SK-N-SH treated with all-trans-retinoic acid at 6 μM for 48 hours (cell line): ENCODE data around the gene MEIS2.

Source experiments
- ATAC-seq: fragments of 200-7000 bp; cut with Tn5 transposase; 3 replicates; pipeline ENCODE4 v1.9.1; 2020; ENCODE audit warnings: mild to moderate bottlenecking, moderate library complexity
- ARNTL ChIP-seq: fragments of 450-650 bp; formaldehyde crosslinking; IDR thresholded peaks from 2 replicates; pipeline ENCODE4 v1.5.0; 2020; ENCODE audit warnings: low read depth, mild to moderate bottlenecking, moderate library complexity, borderline replicate concordance
- BACH2 ChIP-seq: fragments of 250-450 bp; sonication (Bioruptor Pico); IDR thresholded peaks from 2 replicates; pipeline ENCODE4 v1.9.0; 2021; ENCODE audit warnings: mild to moderate bottlenecking, borderline replicate concordance
- CSDC2 ChIP-seq: fragments of 250-450 bp; sonication (Bioruptor Pico); IDR thresholded peaks from 2 replicates; pipeline ENCODE4 v1.5.0; 2020; ENCODE audit warnings: mild to moderate bottlenecking, moderate library complexity
- ESRRG ChIP-seq: fragments of 250-450 bp; sonication (Bioruptor Pico); IDR thresholded peaks from 2 replicates; pipeline ENCODE4 v1.6.1; 2021; ENCODE audit warnings: mild to moderate bottlenecking
- GLIS3 ChIP-seq: fragments of 250-450 bp; sonication (Bioruptor Pico); IDR thresholded peaks from 2 replicates; pipeline ENCODE4 v1.5.0; 2020; ENCODE audit warnings: mild to moderate bottlenecking, moderate library complexity
- ISL1 ChIP-seq: fragments of 250-450 bp; sonication (Bioruptor Pico); IDR thresholded peaks from 2 replicates; pipeline ENCODE4 v2.1.2; 2022; ENCODE audit warnings: mild to moderate bottlenecking, moderate library complexity
- PPARA ChIP-seq: fragments of 250-450 bp; sonication (Bioruptor Pico); IDR thresholded peaks from 2 replicates; pipeline ENCODE4 v1.5.0; 2020; ENCODE audit warnings: mild to moderate bottlenecking, borderline replicate concordance
- RARB ChIP-seq: fragments of 250-450 bp; sonication (Bioruptor Pico); IDR thresholded peaks from 2 replicates; pipeline ENCODE4 v1.8.0; 2021; ENCODE audit warnings: mild to moderate bottlenecking, moderate library complexity
- SNAI2 ChIP-seq: fragments of 250-450 bp; sonication (Bioruptor Pico); IDR thresholded peaks from 2 replicates; pipeline ENCODE4 v1.5.0; 2020; ENCODE audit warnings: mild to moderate bottlenecking, moderate library complexity
- TOX ChIP-seq: fragments of 250-450 bp; sonication (Bioruptor Pico); IDR thresholded peaks from 2 replicates; pipeline ENCODE4 v1.8.0; 2021; ENCODE audit warnings: mild to moderate bottlenecking, moderate library complexity, borderline replicate concordance
- ZC3H10 ChIP-seq: fragments of 250-450 bp; sonication (Bioruptor Pico); IDR thresholded peaks from 2 replicates; pipeline ENCODE4 v1.5.1; 2021; ENCODE audit warnings: mild to moderate bottlenecking, moderate library complexity
- ZFP3 ChIP-seq: fragments of 250-450 bp; sonication (Bioruptor Pico); IDR thresholded peaks from 2 replicates; pipeline ENCODE4 v1.5.0; 2020; ENCODE audit warnings: mild to moderate bottlenecking, moderate library complexity
- ZFP30 ChIP-seq: fragments of 450-650 bp; formaldehyde crosslinking; IDR thresholded peaks from 2 replicates; pipeline ENCODE4 v1.5.0; 2022; ENCODE audit warnings: mild to moderate bottlenecking, moderate library complexity
- ZNF565 ChIP-seq: fragments of 450-650 bp; formaldehyde crosslinking; conservative IDR thresholded peaks from 2 replicates; pipeline ENCODE4 v1.5.0; 2020; ENCODE audit warnings: low read depth, mild to moderate bottlenecking, moderate library complexity
- ZNF70 ChIP-seq: fragments of 450-650 bp; formaldehyde crosslinking; IDR thresholded peaks from 2 replicates; pipeline ENCODE4 v1.5.0; 2020; ENCODE audit warnings: mild to moderate bottlenecking, moderate library complexity
- TF ChIP-seq, protein P1 (sequence below): fragments of 250-450 bp; sonication (Bioruptor Pico); IDR thresholded peaks from 2 replicates; pipeline ENCODE4 v1.5.1; 2021; ENCODE audit warnings: mild to moderate bottlenecking, moderate library complexity
- TF ChIP-seq, protein P2 (sequence below): fragments of 250-450 bp; sonication (Bioruptor Pico); IDR thresholded peaks from 2 replicates; pipeline ENCODE4 v1.5.1; 2020; ENCODE audit warnings: low read depth, mild to moderate bottlenecking, moderate library complexity
- TF ChIP-seq, protein P3 (sequence below): fragments of 250-450 bp; sonication (Bioruptor Pico); IDR thresholded peaks from 2 replicates; pipeline ENCODE4 v1.8.0; 2020; ENCODE audit warnings: mild to moderate bottlenecking, moderate library complexity, borderline replicate concordance
- TF ChIP-seq, protein P4 (sequence below): fragments of 250-450 bp; sonication (Bioruptor Pico); IDR thresholded peaks from 2 replicates; pipeline ENCODE4 v1.5.0; 2020; ENCODE audit warnings: mild to moderate bottlenecking, moderate library complexity
- TF ChIP-seq, protein P5 (sequence below): fragments of 250-450 bp; sonication (Bioruptor Pico); IDR thresholded peaks from 2 replicates; pipeline ENCODE4 v1.8.0; 2021; ENCODE audit warnings: low read depth, mild to moderate bottlenecking, moderate library complexity, borderline replicate concordance

Gene MEIS2

DNA sequence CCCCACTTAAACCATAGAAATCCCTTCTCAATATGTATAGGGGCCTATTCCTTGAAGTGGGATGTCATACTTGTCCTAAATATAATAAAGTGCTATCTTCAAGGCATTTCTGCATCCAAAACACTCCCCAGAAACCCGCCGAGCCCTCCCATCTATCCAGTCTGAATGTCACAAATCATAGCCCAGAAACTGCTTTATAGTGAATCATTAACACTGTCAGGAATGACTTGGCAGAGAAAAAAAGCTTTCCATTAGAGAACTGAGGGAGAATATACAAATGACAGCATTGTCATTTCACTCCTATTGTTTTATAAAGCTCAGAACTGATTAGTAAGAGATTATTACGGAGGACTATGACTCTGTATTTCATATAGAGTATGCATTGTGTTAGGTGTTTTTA, 48.4 kb upstream of the MEIS2 start (continued):
- TF ChIP-seq, protein P1, sequence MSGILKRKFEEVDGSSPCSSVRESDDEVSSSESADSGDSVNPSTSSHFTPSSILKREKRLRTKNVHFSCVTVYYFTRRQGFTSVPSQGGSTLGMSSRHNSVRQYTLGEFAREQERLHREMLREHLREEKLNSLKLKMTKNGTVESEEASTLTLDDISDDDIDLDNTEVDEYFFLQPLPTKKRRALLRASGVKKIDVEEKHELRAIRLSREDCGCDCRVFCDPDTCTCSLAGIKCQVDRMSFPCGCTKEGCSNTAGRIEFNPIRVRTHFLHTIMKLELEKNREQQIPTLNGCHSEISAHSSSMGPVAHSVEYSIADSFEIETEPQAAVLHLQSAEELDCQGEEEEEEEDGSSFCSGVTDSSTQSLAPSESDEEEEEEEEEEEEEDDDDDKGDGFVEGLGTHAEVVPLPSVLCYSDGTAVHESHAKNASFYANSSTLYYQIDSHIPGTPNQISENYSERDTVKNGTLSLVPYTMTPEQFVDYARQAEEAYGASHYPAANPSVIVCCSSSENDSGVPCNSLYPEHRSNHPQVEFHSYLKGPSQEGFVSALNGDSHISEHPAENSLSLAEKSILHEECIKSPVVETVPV (CRISPR knock-in tag), result no peak
- TF ChIP-seq SNAI2 (CRISPR knock-in tag) (no peak), ZFP30 (CRISPR knock-in tag) (no peak)
- TF ChIP-seq, all 23 proteins: peak for 0

DNA sequence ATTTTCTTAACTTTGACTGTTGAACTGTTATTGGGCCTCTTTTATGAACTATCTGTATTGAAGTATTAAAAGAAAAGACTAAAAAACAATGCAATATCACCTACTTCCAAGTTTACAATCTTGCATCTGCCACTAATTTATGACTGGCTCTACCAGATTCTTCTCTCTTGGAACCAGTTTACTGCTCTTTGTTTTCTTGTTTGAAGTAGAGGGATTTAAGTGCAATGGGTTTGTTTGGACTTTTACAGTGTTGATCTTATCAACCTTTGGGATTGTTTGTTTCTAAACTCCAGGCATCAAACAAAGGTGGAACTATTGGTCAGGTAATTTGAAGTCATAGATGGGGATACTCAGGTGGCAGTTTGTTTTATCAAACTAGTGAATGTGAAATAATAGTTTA, 43.0 kb upstream of the MEIS2 start:
- TF ChIP-seq ISL1 (CRISPR knock-in tag) (no peak), BACH2 (CRISPR knock-in tag) (no peak), CSDC2 (CRISPR knock-in tag) (no peak)
- TF ChIP-seq, protein P2, sequence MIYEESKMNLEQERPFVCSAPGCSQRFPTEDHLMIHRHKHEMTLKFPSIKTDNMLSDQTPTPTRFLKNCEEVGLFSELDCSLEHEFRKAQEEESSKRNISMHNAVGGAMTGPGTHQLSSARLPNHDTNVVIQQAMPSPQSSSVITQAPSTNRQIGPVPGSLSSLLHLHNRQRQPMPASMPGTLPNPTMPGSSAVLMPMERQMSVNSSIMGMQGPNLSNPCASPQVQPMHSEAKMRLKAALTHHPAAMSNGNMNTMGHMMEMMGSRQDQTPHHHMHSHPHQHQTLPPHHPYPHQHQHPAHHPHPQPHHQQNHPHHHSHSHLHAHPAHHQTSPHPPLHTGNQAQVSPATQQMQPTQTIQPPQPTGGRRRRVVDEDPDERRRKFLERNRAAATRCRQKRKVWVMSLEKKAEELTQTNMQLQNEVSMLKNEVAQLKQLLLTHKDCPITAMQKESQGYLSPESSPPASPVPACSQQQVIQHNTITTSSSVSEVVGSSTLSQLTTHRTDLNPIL (CRISPR knock-in tag), result no peak
- TF ChIP-seq, all 23 proteins: peak for 0
- ATAC-seq, result no peak

DNA sequence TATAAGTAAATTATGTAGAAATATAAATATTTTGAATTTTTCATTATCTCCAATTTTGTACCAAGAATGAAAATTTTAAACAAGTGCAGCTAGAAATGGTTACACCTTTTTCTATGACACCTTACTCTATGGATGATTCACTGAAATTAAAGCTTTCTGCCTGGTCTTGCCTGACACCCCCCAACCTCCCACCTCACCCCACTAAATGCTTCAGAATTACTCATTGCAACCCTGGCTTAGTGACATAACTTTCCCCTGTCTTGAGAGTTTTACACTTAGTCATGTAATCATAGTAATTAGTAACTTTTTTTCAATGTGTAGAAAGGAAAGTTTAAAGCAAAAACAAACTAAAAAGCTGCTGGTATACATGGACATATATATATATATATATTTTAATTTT, 42.0 kb upstream of the MEIS2 start:
- no peak for ATAC-seq

More for the DNA sequence above, 42.0 kb upstream of the MEIS2 start:
- no peak for TF ChIP-seq CSDC2 (CRISPR knock-in tag)
- no peak for TF ChIP-seq ZFP3 (CRISPR knock-in tag)
- TF ChIP-seq, protein P3, sequence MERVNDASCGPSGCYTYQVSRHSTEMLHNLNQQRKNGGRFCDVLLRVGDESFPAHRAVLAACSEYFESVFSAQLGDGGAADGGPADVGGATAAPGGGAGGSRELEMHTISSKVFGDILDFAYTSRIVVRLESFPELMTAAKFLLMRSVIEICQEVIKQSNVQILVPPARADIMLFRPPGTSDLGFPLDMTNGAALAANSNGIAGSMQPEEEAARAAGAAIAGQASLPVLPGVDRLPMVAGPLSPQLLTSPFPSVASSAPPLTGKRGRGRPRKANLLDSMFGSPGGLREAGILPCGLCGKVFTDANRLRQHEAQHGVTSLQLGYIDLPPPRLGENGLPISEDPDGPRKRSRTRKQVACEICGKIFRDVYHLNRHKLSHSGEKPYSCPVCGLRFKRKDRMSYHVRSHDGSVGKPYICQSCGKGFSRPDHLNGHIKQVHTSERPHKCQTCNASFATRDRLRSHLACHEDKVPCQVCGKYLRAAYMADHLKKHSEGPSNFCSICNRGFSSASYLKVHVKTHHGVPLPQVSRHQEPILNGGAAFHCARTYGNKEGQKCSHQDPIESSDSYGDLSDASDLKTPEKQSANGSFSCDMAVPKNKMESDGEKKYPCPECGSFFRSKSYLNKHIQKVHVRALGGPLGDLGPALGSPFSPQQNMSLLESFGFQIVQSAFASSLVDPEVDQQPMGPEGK (CRISPR knock-in tag), result no peak
- no peak for TF ChIP-seq TOX (CRISPR knock-in tag)
- no peak for TF ChIP-seq ZFP30 (CRISPR knock-in tag)
- TF ChIP-seq ESRRG (CRISPR knock-in tag), result no peak
- TF ChIP-seq, protein P4, sequence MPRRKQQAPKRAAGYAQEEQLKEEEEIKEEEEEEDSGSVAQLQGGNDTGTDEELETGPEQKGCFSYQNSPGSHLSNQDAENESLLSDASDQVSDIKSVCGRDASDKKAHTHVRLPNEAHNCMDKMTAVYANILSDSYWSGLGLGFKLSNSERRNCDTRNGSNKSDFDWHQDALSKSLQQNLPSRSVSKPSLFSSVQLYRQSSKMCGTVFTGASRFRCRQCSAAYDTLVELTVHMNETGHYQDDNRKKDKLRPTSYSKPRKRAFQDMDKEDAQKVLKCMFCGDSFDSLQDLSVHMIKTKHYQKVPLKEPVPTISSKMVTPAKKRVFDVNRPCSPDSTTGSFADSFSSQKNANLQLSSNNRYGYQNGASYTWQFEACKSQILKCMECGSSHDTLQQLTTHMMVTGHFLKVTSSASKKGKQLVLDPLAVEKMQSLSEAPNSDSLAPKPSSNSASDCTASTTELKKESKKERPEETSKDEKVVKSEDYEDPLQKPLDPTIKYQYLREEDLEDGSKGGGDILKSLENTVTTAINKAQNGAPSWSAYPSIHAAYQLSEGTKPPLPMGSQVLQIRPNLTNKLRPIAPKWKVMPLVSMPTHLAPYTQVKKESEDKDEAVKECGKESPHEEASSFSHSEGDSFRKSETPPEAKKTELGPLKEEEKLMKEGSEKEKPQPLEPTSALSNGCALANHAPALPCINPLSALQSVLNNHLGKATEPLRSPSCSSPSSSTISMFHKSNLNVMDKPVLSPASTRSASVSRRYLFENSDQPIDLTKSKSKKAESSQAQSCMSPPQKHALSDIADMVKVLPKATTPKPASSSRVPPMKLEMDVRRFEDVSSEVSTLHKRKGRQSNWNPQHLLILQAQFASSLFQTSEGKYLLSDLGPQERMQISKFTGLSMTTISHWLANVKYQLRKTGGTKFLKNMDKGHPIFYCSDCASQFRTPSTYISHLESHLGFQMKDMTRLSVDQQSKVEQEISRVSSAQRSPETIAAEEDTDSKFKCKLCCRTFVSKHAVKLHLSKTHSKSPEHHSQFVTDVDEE, result no peak
- no peak for TF ChIP-seq ZC3H10 (CRISPR knock-in tag)
- TF ChIP-seq GLIS3 (CRISPR knock-in tag), result no peak
- no peak for TF ChIP-seq PPARA (CRISPR knock-in tag)
- no peak for TF ChIP-seq ZNF565 (CRISPR knock-in tag)
- no peak for TF ChIP-seq ISL1 (CRISPR knock-in tag)
- no peak for TF ChIP-seq ZNF70 (CRISPR knock-in tag)
- no peak for TF ChIP-seq ARNTL
- TF ChIP-seq, protein P5, sequence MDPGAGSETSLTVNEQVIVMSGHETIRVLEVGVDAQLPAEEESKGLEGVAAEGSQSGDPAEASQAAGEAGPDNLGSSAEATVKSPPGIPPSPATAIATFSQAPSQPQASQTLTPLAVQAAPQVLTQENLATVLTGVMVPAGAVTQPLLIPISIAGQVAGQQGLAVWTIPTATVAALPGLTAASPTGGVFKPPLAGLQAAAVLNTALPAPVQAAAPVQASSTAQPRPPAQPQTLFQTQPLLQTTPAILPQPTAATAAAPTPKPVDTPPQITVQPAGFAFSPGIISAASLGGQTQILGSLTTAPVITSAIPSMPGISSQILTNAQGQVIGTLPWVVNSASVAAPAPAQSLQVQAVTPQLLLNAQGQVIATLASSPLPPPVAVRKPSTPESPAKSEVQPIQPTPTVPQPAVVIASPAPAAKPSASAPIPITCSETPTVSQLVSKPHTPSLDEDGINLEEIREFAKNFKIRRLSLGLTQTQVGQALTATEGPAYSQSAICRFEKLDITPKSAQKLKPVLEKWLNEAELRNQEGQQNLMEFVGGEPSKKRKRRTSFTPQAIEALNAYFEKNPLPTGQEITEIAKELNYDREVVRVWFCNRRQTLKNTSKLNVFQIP (CRISPR knock-in tag), result no peak
- TF ChIP-seq BACH2 (CRISPR knock-in tag), result no peak
- TF ChIP-seq, protein P2 (CRISPR knock-in tag), result no peak
- no peak for TF ChIP-seq RARB (CRISPR knock-in tag)
- TF ChIP-seq, all 23 proteins: peak for 0
